GM23338 (cell line): ENCODE measurements around the gene SPOUT1. TPM values are rescaled to one million over a fixed set of nuclear protein-coding genes. Genes with fewer than 3 reads are reported as not detected.

Experiments
- ATAC-seq: fragments of 200-7000 bp; cut with Tn5 transposase; 3 replicates; pipeline ENCODE4 v1.9.1; 2020
- DNase-seq: peaks from one replicate; pipeline ENCODE4 v3.0.0-alpha.2; 2015; ENCODE audit warnings: low spot score
- H2AFZ ChIP-seq: fragments of 200-600 bp; sonication (generic); 2 replicates; pipeline ENCODE4 v1.8.0; 2016; ENCODE audit warnings: antibody characterized with exemption, mild to moderate bottlenecking, moderate library complexity
- H3F3A ChIP-seq: fragments of 200-600 bp; sonication (generic); replicated peaks from 2 replicates; pipeline ENCODE4 v1.8.0; 2017; ENCODE audit warnings: antibody characterized with exemption, mixed run types, low read depth
- H3K27ac ChIP-seq: fragments of 200-600 bp; sonication (generic); 2 replicates; pipeline ENCODE4 v1.6.1; 2016; ENCODE audit warnings: low read depth
- H3K27me3 ChIP-seq: fragments of 200-600 bp; sonication (generic); 2 replicates; pipeline ENCODE4 v1.8.0; 2016; ENCODE audit warnings: mild to moderate bottlenecking, mixed run types, moderate library complexity; ENCODE audit not compliant: insufficient read depth
- H3K36me3 ChIP-seq: fragments of 200-600 bp; sonication (generic); 2 replicates; pipeline ENCODE4 v1.8.0; 2016; ENCODE audit warnings: mild to moderate bottlenecking; ENCODE audit not compliant: insufficient read depth
- H3K4me1 ChIP-seq: fragments of 200-600 bp; sonication (generic); 2 replicates; pipeline ENCODE4 v1.8.0; 2016; ENCODE audit warnings: mild to moderate bottlenecking, moderate library complexity; ENCODE audit not compliant: insufficient read depth
- H3K4me2 ChIP-seq: fragments of 200-600 bp; sonication (generic); 2 replicates; pipeline ENCODE4 v1.7.1; 2017; ENCODE audit warnings: mixed run types
- H3K4me3 ChIP-seq: fragments of 200-600 bp; sonication (generic); 2 replicates; pipeline ENCODE4 v1.6.1; 2016; ENCODE audit warnings: mixed run types
- H3K79me2 ChIP-seq: fragments of 200-600 bp; sonication (generic); replicated peaks from 2 replicates; pipeline ENCODE4 v1.8.0; 2017; ENCODE audit warnings: mild to moderate bottlenecking; ENCODE audit not compliant: insufficient read depth
- H3K9me2 ChIP-seq: fragments of 200-600 bp; sonication (generic); 2 replicates; pipeline ENCODE4 v1.8.0; 2017; ENCODE audit not compliant: insufficient read depth
- H4K20me1 ChIP-seq: fragments of 200-600 bp; sonication (generic); replicated peaks from 2 replicates; pipeline ENCODE4 v1.8.0; 2017; ENCODE audit warnings: mild to moderate bottlenecking; ENCODE audit not compliant: insufficient read depth
- H3K27ac Mint-ChIP-seq: 2 replicates; pipeline ENCODE4 v1.8.0; 2020; ENCODE audit warnings: inconsistent platforms, mild to moderate bottlenecking, moderate library complexity, mixed read lengths
- H3K27me3 Mint-ChIP-seq: 3 replicates; pipeline ENCODE4 v1.8.0; 2022; ENCODE audit warnings: low read depth, mild to moderate bottlenecking, moderate library complexity, mixed read lengths, inconsistent platforms; ENCODE audit not compliant: insufficient read depth, poor library complexity
- H3K36me3 Mint-ChIP-seq: 3 replicates; pipeline ENCODE4 v1.8.0; 2021; ENCODE audit warnings: low read depth, mild to moderate bottlenecking, inconsistent platforms, moderate library complexity, mixed read lengths
- H3K4me1 Mint-ChIP-seq: 3 replicates; pipeline ENCODE4 v1.8.0; 2020; ENCODE audit warnings: mild to moderate bottlenecking, inconsistent platforms, mixed read lengths
- H3K4me3 Mint-ChIP-seq: 3 replicates; pipeline ENCODE4 v1.8.0; 2021; ENCODE audit warnings: moderate library complexity, mild to moderate bottlenecking, inconsistent platforms, mixed read lengths
- H3K9me3 Mint-ChIP-seq: 3 replicates; pipeline ENCODE4 v1.8.0; 2020; ENCODE audit warnings: moderate library complexity, mild to moderate bottlenecking, inconsistent platforms, mixed read lengths
- CREB1 ChIP-seq: fragments of 250-450 bp; sonication (Bioruptor Pico); IDR thresholded peaks from 2 replicates; pipeline ENCODE4 v1.5.0; 2020; ENCODE audit warnings: low read depth, mild to moderate bottlenecking, moderate library complexity
- EZH2 ChIP-seq: fragments of 200-600 bp; sonication (generic); IDR thresholded peaks from one replicate; pipeline ENCODE4 v1.8.0; 2017; ENCODE audit warnings: antibody characterized with exemption, mild to moderate bottlenecking, low read depth; ENCODE audit not compliant: unreplicated experiment
- EZH2phosphoT487 ChIP-seq: fragments of 200-600 bp; sonication (generic); IDR thresholded peaks from one replicate; pipeline ENCODE4 v1.8.1; 2018; ENCODE audit warnings: antibody characterized with exemption; ENCODE audit not compliant: unreplicated experiment
- JUNB ChIP-seq: IDR thresholded peaks from one replicate; pipeline ENCODE4 v1.6.1; 2016; ENCODE audit warnings: antibody characterized with exemption; ENCODE audit not compliant: unreplicated experiment
- NANOG ChIP-seq: IDR thresholded peaks from 2 replicates; pipeline ENCODE4 v1.6.1; 2016; ENCODE audit warnings: antibody characterized with exemption, borderline replicate concordance
- POLR2AphosphoS5 ChIP-seq: IDR thresholded peaks from 2 replicates; pipeline ENCODE4 v1.6.1; 2016; ENCODE audit warnings: antibody characterized with exemption, low read depth
- REST ChIP-seq: IDR thresholded peaks from one replicate; pipeline ENCODE4 v1.6.1; 2018; ENCODE audit warnings: antibody characterized with exemption; ENCODE audit not compliant: unreplicated experiment
- STAT1 ChIP-seq: IDR thresholded peaks from one replicate; pipeline ENCODE4 v1.6.1; 2016; ENCODE audit warnings: antibody characterized with exemption; ENCODE audit not compliant: unreplicated experiment
- ZNF114 ChIP-seq: fragments of 250-450 bp; sonication (Bioruptor Pico); IDR thresholded peaks from 2 replicates; pipeline ENCODE4 v1.5.0; 2020; ENCODE audit warnings: mild to moderate bottlenecking, moderate library complexity
- ZNF331 ChIP-seq: fragments of 250-450 bp; sonication (Bioruptor Pico); IDR thresholded peaks from 2 replicates; pipeline ENCODE4 v1.5.0; 2020; ENCODE audit warnings: low read depth, mild to moderate bottlenecking, moderate library complexity
- polyA plus RNA-seq: library from polyadenylated mRNA; unstranded; fragments of >200 nt; fragmentation: Nextera tagmentation; extraction: Ambion mirVana; gene quantifications from 2 replicates; pipeline ENCODE4 v1.2.1, GENCODE V29; 2016
- total RNA-seq: library from RNA; depleted of rRNA; stranded (reverse); fragments of >200 nt; shearing (Covaris generic); gene quantifications from 2 replicates; pipeline ENCODE4 v1.2.3, GENCODE V29; 2014
- TF ChIP-seq, protein P1 (sequence below): IDR thresholded peaks from 2 replicates; pipeline ENCODE4 v1.6.1; 2016; ENCODE audit warnings: antibody characterized with exemption
- TF ChIP-seq, protein P2 (sequence below), 2 experiments: fragments of 200-600 bp in 1 of 2; sonication (generic) in 1 of 2; conservative IDR thresholded peaks; 2 replicates each; pipeline versions ENCODE4 v1.5.1 to v1.6.1; 2016 to 2017; ENCODE audit warnings: antibody characterized with exemption in 2 of 2, low read depth in 2 of 2, mild to moderate bottlenecking in 2 of 2, moderate library complexity in 1 of 2

The SPOUT1 gene
- total and polyA plus RNA-seq, 2 experiments from 2014 or later: 28.5 to 50.9 TPM

DNA sequence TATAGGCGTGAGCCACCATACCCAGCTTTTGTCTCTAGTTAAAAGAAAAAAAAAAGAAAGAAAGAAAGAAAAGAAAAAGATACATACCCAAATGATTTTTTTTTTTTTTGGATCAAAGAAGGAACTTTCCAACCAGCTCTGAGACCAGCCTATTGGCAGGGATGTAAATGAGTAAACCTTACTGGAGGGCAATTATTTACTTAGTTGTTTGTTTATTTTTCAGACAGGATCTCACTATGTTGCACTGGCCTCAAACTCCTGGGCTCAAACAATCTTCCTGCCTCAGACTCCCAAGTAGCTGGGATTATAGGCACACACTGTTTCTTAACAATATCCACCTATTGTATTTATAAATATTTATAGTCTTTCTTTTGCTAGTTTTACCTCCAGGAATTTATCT lies 10.9 kb upstream of the SPOUT1 start:
- no peaks in the 10 kb centered on the region; the same call in 1 of the 2 replicates for H4K20me1 ChIP-seq
- TF ChIP-seq, protein P1, sequence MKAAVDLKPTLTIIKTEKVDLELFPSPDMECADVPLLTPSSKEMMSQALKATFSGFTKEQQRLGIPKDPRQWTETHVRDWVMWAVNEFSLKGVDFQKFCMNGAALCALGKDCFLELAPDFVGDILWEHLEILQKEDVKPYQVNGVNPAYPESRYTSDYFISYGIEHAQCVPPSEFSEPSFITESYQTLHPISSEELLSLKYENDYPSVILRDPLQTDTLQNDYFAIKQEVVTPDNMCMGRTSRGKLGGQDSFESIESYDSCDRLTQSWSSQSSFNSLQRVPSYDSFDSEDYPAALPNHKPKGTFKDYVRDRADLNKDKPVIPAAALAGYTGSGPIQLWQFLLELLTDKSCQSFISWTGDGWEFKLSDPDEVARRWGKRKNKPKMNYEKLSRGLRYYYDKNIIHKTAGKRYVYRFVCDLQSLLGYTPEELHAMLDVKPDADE: no peak
- TF ChIP-seq CREB1 (CRISPR knock-in tag) (no peak), EZH2 (no peak)
- TF ChIP-seq, protein P2, sequence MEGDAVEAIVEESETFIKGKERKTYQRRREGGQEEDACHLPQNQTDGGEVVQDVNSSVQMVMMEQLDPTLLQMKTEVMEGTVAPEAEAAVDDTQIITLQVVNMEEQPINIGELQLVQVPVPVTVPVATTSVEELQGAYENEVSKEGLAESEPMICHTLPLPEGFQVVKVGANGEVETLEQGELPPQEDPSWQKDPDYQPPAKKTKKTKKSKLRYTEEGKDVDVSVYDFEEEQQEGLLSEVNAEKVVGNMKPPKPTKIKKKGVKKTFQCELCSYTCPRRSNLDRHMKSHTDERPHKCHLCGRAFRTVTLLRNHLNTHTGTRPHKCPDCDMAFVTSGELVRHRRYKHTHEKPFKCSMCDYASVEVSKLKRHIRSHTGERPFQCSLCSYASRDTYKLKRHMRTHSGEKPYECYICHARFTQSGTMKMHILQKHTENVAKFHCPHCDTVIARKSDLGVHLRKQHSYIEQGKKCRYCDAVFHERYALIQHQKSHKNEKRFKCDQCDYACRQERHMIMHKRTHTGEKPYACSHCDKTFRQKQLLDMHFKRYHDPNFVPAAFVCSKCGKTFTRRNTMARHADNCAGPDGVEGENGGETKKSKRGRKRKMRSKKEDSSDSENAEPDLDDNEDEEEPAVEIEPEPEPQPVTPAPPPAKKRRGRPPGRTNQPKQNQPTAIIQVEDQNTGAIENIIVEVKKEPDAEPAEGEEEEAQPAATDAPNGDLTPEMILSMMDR (conservative IDR thresholded peaks at IDR 0.05; ENCODE audit: low read depth in 2 of 2): no peak
- H3F3A ChIP-seq: 0 out of 2 replicates have a peak, but pooled peaks cover 1% of the 10 kb centered on the region
- no peak overlapping the region for H3K4me2 ChIP-seq
- Mint-ChIP-seq H3K4me1 (no peaks in the 10 kb centered on the region), H3K4me3 (no peak overlapping the region), H3K27me3 (peaks cover 10% of the 10 kb centered on the region), H3K9me3 (no peaks in the 10 kb centered on the region), H3K27ac (no peak overlapping the region), H3K36me3 (peaks cover 26% of the 10 kb centered on the region)
- H3K4me3 ChIP-seq: no peak overlapping the region
- no peaks in the 10 kb centered on the region for H3K9me2 ChIP-seq
- no peak for DNase-seq
- H3K36me3 ChIP-seq: peaks cover 7% of the 10 kb centered on the region; the same call in 1 of the 2 replicates
- no peak overlapping the region for H2AFZ ChIP-seq
- no peak overlapping the region for H3K27ac ChIP-seq
- no peaks in the 10 kb centered on the region for H3K79me2 ChIP-seq
- no peak for ATAC-seq
- no peaks in the 10 kb centered on the region for H3K27me3 ChIP-seq
- no peaks in the 10 kb centered on the region for H3K4me1 ChIP-seq

DNA sequence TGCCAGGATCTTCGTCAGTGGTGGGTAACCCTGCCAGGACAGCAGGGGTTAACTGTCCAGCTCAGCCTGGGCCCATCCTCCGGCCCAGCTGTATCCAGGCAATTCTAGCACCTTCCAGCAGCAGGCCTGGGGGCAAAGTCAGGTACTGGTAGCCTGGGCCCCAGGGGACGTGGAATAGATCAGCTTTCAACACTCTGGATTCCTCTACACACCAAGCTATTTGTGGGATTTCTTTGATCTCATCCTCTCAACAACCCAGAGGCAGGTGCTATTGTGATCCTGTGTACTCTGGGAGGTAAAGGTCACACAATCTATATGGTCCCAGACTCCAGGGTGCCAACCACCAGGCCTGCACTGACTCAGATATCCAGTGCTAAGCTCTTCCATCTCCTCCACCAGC lies 8.7 kb upstream of the SPOUT1 start:
- no peaks in the 10 kb centered on the region for H3F3A ChIP-seq
- H3K9me2 ChIP-seq: no peaks in the 10 kb centered on the region
- H4K20me1 ChIP-seq: no peaks in the 10 kb centered on the region
- Mint-ChIP-seq H3K36me3 (peaks cover 31% of the 10 kb centered on the region), H3K27ac (no peak overlapping the region), H3K27me3 (peaks cover 10% of the 10 kb centered on the region), H3K9me3 (no peaks in the 10 kb centered on the region), H3K4me3 (no peak overlapping the region), H3K4me1 (no peaks in the 10 kb centered on the region)
- no peak overlapping the region for H3K4me2 ChIP-seq
- no peak overlapping the region for H3K4me3 ChIP-seq
- peaks cover 7% of the 10 kb centered on the region; the same call in 1 of the 2 replicates for H3K36me3 ChIP-seq
- H2AFZ ChIP-seq: no peak overlapping the region
- DNase-seq (no peak), ATAC-seq (no peak)
- no peaks in the 10 kb centered on the region for H3K27me3 ChIP-seq
- no peaks in the 10 kb centered on the region for H3K4me1 ChIP-seq
- H3K79me2 ChIP-seq: no peaks in the 10 kb centered on the region
- no peak overlapping the region for H3K27ac ChIP-seq
- TF ChIP-seq ZNF114 (CRISPR knock-in tag) (no peak), REST (no peak), NANOG (no peak), EZH2 (no peak), CREB1 (CRISPR knock-in tag) (no peak), JUNB (no peak), EZH2phosphoT487 (no peak), STAT1 (no peak), ZNF331 (CRISPR knock-in tag) (no peak), POLR2AphosphoS5 (no peak)
- TF ChIP-seq, protein P1: no peak
- TF ChIP-seq, protein P2 (conservative IDR thresholded peaks at IDR 0.05; ENCODE audit: low read depth in 2 of 2): no peak
